G401 (cell line): ENCODE results near the gene CCR6. TPM values are rescaled to one million over a fixed set of nuclear protein-coding genes. Genes with fewer than 3 reads are reported as not detected.

Source experiments
- DNase-seq: peaks from one replicate; pipeline ENCODE4 v3.0.0-alpha.2; 2015; ENCODE audit warnings: low spot score
- in situ Hi-C: cut with HindIII; loops from 2 replicates; pipeline ENCODE4 v1.10.0; 2016; ENCODE audit warnings: low sequenced_read_pairs, mixed read lengths
- total RNA-seq: library from RNA; depleted of rRNA; stranded (reverse); fragments of >200 nt; shearing (Covaris generic); gene quantifications from 2 replicates; pipeline ENCODE4 v1.2.3, GENCODE V29; 2014

Gene CCR6
- total RNA-seq, 1 experiment from 2014 or later: not detected

DNA sequence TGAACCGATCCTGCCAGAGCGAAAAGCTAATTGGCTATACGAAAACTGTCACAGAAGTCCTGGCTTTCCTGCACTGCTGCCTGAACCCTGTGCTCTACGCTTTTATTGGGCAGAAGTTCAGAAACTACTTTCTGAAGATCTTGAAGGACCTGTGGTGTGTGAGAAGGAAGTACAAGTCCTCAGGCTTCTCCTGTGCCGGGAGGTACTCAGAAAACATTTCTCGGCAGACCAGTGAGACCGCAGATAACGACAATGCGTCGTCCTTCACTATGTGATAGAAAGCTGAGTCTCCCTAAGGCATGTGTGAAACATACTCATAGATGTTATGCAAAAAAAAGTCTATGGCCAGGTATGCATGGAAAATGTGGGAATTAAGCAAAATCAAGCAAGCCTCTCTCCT, 14.2 kb downstream of the CCR6 start:
- in situ Hi-C loops: no loop called here
- DNase-seq: no peak

DNA sequence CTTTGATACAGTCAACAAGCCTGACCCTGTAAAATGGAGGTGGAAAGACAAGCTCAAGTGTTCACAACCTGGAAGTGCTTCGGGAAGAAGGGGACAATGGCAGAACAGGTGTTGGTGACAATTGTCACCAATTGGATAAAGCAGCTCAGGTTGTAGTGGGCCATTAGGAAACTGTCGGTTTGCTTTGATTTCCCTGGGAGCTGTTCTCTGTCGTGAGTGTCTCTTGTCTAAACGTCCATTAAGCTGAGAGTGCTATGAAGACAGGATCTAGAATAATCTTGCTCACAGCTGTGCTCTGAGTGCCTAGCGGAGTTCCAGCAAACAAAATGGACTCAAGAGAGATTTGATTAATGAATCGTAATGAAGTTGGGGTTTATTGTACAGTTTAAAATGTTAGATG, 15.0 kb downstream of the CCR6 start:
- no peak for DNase-seq
- in situ Hi-C loops: no loop called here

DNA sequence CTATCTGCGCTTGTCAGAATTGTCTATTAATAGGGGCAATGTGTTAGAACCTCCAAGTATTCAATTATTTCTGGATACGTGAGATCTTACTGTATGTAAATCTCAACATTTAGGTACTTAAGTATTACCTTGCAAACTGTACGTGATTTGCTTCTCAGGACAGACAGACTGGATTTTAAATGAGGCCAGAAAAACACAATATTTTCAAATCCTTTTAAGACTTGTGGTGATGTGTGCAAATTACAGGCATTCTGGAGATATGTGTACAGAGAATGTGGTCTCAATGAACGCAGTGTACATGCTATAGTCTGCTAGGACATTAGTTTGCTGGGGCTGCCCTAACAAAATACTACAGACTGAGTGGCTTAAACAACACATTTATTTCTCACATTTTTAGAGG, 16.9 kb downstream of the CCR6 start:
- in situ Hi-C loops: no loop called here
- no peak for DNase-seq

DNA sequence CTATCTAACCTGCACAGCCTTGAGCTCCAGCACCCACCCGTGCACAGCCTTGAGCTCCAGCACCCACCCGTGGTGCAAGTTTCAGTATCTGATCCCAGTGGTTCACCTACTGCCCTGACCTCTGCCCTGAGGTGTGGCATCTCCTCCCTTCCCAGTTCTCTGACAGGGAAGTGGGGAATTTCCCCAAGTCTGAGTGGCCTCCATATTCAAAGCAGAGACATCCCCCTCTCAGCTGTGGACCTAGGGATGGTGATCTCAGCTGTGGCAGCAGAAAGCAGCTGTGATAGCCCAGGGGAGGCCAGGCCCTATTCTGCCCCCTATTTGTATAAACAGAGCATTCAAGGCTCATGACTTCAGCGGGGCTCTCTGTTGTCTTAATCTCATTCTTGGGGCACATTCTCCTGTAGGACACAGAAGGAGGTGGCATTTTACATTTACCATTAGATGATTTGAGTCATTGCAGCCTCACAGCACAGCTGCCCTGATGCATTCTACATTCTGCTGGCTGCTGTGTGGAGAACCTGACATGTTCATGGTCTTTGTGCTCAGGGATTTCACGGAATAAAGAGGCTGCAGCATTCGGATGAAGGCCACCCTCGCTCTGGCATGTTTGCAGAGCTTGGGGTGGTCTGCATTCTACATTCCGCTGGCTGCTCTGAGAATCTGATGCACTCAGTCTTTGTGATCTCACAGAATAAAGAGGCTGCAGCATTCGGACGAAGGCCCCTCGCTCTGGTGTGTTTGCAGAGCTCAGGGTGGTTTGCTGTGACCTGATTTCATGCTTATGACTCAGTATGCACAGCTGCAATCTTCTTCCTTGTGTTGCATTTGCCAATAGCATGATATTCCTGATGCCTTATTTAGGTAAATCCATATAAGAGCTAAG, 17.9 kb downstream of the CCR6 start:
- DNase-seq: no peak
- in situ Hi-C loops: no loop called here

DNA sequence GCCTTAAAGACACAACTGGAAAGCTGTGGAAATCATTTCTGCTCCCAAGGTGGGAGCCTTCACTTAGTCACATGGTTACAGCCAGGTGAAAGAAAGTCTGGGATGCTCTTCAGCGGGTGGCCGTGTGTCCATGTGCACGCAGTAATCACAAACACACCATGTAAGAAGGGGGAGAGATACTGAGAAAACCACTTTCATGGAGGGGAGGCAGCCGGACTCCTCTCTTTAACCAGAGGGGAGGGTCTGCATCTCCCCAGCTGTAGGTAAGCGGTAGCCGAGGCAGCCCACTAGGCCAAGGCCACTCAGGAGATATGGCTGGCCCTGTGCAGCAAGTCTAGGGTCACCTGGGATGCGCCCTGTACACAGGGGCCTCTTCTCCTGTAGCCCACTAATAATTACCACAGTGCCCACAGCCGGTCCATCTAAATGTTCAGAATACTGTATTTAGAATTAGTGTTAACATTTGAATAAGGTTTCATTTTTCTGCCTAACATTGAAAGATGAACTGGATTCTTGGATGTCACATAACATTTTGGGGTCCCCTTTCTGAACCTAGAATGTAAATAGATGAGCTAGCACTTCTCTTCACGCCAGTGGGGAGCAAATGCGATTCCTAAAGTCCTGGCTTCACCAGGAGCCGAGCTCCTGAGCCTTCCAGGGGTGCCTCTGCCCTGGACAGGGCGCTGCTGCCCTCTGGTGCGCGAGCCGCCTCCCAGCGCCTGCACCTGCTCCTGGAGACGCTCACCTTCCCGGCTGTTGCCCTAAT, 19.0 kb downstream of the CCR6 start:
- in situ Hi-C loops: no loop called here
- peak; percentile 9 for DNase-seq

DNA sequence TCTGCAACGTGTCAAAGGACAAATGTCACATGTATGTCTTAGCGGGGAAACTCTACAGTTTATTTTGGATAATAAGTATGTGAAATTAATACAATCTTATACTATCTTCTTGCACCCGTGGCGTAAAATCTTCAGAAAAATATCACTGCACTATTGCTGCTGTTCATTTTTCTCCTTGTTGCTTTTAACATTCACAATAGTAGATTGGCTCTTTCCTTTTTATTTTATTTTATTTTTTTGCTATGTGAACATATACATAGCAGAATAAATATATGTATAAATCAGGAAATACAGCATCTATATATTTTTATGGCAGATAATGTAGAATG, 19.5 kb downstream of the CCR6 start:
- in situ Hi-C loops: no loop called here
- no peak for DNase-seq

DNA sequence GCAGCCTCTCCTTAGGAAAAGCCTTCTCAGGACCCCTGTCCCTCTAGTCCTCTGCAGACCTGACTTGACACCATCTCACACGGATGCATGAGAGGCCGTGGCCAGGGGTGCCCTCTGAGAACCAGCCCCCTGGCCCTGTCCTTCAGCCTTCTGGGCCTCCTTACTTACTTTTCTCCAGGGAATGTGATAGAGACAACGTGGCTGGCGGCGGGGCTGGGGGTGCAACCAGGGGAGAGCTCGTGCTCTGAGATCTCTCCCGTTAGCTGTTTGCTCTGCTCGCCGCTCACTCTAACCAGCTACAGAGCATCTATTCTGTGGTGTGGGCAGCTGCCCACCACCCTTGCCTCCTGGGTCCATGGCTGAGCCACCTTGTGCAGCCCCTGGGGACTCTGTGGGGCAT, 20.1 kb downstream of the CCR6 start:
- in situ Hi-C loops: no loop called here

DNA sequence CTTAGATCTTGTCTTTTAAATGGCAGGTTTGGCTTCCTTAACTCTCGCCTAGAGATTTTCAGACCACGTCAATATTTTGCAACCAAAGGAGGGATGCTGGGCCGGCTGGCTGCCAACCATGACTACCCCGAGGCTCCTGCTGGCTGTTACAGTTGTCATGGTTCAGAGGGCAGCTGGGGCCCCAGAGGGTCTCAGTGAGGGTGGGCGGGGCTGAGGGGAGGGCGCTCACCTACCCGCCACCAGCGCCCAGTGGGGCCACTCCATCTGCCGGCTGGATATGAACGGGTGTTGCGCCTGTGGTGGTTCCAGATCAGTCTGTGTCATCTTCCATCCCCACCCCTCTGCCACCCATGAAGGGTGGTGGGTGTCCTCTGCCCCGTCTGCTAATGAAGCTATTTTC, 22.6 kb downstream of the CCR6 start:
- no peak for DNase-seq
- in situ Hi-C loops: no loop called here

More for the DNA sequence above, 20.1 kb downstream of the CCR6 start:
- DNase-seq: no peak

DNA sequence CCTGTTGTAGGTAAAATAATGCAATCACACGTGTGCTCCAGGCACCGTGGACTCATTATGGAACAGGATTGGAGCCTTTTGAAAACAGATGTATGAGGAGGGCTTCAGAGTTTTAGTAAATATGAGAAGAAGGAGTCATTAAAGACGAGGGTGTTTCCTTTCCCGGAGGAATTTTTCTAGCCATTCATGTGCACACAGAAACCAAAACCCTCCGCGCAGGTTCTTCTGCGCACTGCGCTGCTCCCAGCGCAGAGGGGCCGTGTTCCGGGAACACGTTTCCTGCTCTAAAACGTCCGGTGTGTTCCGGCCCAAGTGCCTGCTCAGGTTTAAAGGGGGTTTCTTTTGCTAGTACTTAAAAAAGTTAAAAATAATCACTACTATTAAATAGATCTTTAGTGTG, 23.2 kb downstream of the CCR6 start:
- in situ Hi-C loops: no loop called here
- no peak for DNase-seq

DNA sequence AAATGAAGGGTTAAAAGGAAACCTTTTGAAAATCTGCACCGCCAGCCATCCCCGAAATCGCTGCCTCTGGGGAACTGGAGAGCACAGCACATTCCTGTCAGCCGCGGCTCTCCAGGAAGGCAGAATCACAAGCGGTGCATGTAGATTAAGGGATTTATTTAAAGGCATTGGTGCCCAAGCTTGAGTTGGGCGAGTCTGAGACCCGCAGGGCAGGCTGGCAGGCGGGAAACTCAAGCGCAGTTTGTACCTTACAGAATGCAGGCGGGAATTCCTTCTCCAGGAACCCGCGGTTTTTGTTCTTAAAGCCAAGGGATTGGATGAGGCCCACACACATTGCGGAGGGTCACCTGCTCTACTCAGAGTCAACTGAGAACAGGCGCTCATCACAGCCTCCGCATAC, 24.1 kb downstream of the CCR6 start:
- DNase-seq: no peak
- in situ Hi-C loops: no loop called here

DNA sequence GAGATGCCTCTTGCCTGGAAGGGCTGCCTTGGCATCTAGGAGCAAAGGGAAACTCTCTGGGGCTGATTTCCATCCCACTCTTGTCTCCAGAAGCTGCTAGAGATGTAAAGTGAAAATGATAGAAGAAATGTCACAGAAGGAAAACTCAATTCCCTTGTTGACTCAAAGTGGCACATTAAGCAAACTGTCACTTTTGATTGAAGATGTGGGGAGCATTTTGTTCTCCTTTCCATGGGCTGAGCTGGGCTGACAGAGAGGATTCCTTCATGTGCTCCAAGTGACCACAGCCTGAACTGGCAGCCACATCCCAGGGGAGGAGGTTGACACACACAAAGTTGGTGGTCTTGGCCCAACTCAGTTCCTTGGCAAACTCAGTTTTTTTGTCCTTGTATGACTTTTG, 25.1 kb downstream of the CCR6 start:
- no peak for DNase-seq
- in situ Hi-C loops: no loop called here

DNA sequence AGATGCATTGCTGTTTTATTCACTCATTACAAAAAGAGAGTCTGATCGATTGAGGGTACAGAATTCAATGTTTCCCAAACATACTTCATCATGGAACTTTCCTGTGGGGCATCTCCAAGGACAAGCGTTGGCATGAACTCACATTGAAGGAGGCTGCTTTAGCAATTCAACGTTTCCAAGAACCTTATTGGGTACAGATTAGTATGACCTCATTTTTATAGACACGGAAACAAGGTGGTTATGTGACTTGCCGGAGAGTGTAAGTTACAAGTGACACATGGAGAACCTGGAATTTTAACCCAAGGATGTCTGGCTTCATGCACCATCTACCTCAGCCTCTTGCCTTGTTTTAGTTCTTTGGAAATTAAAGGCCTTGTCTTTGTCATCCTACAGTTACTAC, 26.1 kb downstream of the CCR6 start:
- in situ Hi-C loops: no loop called here
- no peak for DNase-seq

DNA sequence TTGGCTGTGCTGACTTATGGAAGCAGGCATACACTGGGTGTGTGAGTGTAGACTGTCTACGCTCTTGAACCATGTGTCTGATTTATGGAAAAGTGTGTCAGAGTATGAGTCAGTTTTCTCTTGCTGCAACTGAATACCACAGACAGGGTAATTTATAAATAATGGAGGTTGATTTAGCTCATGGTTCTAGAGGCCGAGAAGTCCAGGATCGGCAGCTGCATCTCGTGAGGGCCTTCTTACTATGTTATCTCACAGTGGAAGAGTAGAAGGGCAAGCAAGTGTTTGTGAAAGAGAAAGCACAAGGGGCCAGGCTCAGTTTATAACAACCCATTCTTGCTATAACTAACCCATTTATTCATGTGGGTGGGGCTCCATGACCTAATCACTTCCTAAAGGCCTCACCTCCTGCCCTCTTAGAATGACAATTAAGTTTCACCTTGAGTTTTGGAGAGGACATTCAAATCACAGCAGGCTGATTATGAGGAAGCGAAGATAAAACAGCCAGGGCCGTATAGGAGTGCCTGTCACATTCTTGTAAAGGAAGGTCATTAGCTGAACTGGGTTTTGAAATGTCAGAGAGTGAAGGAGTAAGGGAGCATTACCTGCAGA, 28.1 kb downstream of the CCR6 start:
- in situ Hi-C loops: no loop called here
- no peak for DNase-seq

DNA sequence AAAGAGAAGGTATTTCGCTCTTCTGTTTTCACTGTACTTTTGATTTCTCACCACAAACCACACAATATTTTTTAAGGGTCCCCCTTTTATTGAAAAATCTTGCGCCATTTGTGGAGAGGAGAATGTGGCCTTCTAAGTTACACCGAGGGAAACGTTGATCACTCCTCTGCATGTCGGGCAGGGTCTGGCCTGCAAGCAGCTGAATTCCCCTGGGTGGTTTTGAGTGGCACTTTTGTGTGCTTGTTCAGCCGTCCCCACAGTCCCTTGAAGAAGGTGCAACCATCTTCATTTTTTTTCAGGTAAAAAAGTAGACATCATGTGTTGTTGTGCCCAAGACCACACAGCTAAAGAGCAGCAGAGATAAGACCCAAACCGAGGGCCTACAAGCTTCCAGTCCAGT, 28.8 kb downstream of the CCR6 start:
- in situ Hi-C loops: no loop called here
- no peak for DNase-seq

DNA sequence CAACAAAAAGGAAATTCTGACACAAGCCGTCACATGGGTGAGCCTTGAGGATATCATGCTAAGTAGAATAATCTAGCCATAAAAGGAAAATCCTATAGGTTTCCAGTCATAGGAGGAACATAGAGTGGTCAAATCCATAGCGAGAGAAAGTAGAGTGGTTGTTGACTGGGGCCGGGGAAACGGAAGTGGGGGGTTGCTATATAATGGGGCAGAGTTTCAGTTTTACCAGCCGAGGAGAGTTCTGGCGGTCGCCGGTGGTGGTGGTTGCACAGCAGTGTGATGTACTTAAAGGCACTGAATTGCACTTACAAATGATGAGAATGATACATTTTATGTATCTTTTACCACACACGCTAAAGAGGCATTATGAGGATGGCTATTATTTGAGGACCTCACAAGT, 30.0 kb downstream of the CCR6 start:
- DNase-seq: no peak
- in situ Hi-C loops: no loop called here

DNA sequence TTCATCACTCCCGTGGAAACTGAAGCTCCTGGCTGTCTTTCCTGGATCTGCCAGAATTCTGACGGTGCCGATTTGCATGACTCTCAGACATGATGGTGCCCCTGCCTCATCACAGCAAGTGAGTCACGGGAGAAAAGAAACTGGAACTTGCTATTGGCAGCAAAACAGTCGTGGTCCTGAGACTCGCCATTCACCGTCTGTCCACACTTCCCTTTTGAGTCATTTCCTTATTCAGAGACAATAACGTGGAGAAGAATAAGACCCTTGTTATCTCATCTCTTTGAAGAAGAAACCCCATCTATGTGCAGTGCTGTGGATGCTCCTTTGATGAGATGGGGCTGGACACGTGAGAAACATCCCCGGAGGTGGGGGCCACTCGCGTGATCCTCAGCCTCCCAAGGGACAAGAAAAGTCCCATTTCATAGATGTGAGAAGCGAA, 30.6 kb downstream of the CCR6 start:
- DNase-seq: no peak
- in situ Hi-C loops: no loop called here

DNA sequence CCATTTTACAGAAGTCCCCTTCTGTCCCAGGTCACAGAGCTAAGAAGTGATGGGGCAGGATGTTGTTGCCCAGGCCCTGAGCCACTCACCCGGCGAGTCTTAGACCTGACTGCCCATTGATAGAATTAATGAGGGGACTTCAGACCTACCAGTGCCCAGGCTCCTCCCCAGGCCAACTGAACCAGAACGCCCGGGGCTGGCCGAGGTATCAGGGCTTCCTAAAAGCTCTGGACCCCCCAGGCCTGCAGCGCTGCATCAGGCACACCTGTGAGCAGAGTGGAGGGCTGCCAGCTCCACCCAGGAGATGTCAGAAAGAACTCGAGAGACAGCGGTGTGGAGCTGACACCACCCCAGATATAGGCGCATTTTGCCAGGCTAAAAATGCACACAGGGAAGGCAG, 31.4 kb downstream of the CCR6 start:
- no peak for DNase-seq
- in situ Hi-C loops: no loop called here

DNA sequence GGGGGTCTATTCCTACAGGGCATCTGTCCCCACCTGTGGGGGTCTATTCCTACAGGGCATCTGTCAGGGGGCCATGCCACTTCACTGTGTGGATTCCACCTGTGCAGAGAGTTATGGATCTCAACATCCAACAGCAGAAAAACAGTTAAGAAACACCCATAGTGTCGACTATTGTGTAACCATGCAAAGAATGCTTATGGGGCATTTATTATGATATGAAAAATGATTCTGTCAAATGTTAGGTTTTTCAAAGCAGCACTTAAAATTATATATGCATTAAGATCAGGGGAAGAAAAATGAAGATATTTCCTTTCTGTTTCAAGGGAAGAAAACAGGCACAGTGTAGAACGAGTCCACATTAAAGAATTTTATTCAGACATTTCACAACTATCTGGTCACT, 32.0 kb downstream of the CCR6 start:
- in situ Hi-C loops: no loop called here
- no peak for DNase-seq

DNA sequence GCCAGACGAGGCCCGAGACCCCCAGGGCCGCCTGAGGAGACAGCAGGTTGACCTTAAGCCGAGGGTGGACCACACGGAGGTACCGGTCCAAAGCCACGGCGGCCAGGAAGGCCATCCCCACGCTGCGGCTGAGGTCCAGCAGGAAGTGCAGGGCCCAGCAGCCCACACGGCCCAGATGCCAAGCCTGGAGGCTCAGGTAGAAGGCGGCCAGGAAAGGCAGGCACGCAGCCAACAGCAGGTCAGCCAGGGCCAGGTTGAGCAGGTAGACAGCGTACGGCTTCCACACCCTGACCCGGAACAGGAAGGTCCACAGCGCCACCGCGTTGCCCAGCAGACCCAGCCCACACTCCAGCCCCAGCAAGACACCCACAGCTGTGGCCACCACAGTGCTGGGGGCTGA, 34.5 kb downstream of the CCR6 start:
- DNase-seq: no peak
- in situ Hi-C loops: no loop called here

DNA sequence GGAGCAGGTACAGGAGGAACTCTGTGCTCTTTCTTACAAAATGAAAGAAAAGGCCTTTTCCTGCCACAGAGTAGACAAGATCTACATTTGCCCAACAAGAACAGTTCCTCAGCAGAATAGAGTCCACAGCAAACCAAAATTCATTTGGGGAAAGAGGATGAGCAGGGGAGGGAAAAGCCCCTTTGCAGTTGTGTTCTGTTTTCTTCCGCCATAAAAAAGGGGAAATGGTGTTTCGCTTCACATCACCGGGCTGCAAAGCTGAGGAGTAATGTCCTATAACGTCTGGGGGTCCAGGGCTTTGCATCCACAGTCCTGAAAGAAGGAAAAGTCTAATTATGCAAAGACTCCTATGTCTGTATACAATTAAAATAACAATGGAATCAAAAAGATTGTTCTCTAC, 35.0 kb downstream of the CCR6 start, which contains the start of gene GPR31:
TSS of gene GPR31 (minus strand) at position 118 of the 400 bp plus-strand sequence. CDS start 149 bp downstream, outside the sequence.
- in situ Hi-C loops: no loop called here

More for the DNA sequence above, 35.0 kb downstream of the CCR6 start, which contains the start of gene GPR31:
- DNase-seq: no peak
